Measurements from ENCODE around the gene HSPA2.

- TF ChIP-seq CTCF (IDR thresholded peaks at IDR 0.05) (no peak), EP300 (IDR thresholded peaks at IDR 0.05) (no peak), POLR2A (IDR thresholded peaks at IDR 0.05) (no peak), POLR2AphosphoS5 (IDR thresholded peaks at IDR 0.05) (no peak)
These were observed 36.7 kb downstream of the HSPA2 start for GRCh38 chr14:64577211-64577610.

Measured in stomach (tissue), 4 donors.